Measurements from ENCODE around the gene MEST. TPM values are rescaled to one million over a fixed set of nuclear protein-coding genes. Genes with fewer than 3 reads are reported as not detected.
"Not testable (repeated sequence)": the region's sequence is repeated elsewhere in the genome, so short reads cannot be mapped to it uniquely, and the experiment has no call there.

The MEST gene
- total RNA-seq, 1 donor from 2014 or later, result 8.1 TPM

GRCh38 chr7:130524628-130525027, 32.7 kb downstream of the MEST start:
- intact Hi-C loops (cut with micrococcal nuclease), result no loop called here
- H3K4me3 Mint-ChIP-seq, result no peak overlapping the region
- ChIA-PET CTCF (no interaction called here), POLR2A (no interaction called here)
- H3K27ac Mint-ChIP-seq, result no peak overlapping the region
- peaks cover 3% of the 10 kb centered on the region for H3K36me3 Mint-ChIP-seq (ENCODE audit: low read depth)
- no peaks in the 10 kb centered on the region for H3K27me3 Mint-ChIP-seq
- H3K9me3 Mint-ChIP-seq, result no peaks in the 10 kb centered on the region
- DNase-seq (no peak), ATAC-seq (ENCODE audit: low read depth) (no peak)
- no peaks in the 10 kb centered on the region for H3K4me1 Mint-ChIP-seq
- TF ChIP-seq CTCF (IDR thresholded peaks at IDR 0.05), result no peak

- H3K27me3 Mint-ChIP-seq; H3K36me3 Mint-ChIP-seq (ENCODE audit: low read depth); ATAC-seq (ENCODE audit: low read depth); H3K4me3 Mint-ChIP-seq; H3K27ac Mint-ChIP-seq; DNase-seq; intact Hi-C loops (cut with micrococcal nuclease); CTCF ChIA-PET; H3K9me3 Mint-ChIP-seq; POLR2A ChIA-PET; H3K4me1 Mint-ChIP-seq: not testable (repeated sequence)
These were observed 36.0 kb downstream of the MEST start for GRCh38 chr7:130527752-130528355.

- ChIA-PET CTCF (no interaction called here), POLR2A (no interaction called here)
- no peaks in the 10 kb centered on the region for H3K9me3 Mint-ChIP-seq
- peaks cover 3% of the 10 kb centered on the region for H3K36me3 Mint-ChIP-seq (ENCODE audit: low read depth)
- no peak for ATAC-seq (ENCODE audit: low read depth)
- intact Hi-C loops (cut with micrococcal nuclease), result no loop called here
- H3K27ac Mint-ChIP-seq, result no peak overlapping the region
- no peak for DNase-seq
- no peaks in the 10 kb centered on the region for H3K27me3 Mint-ChIP-seq
- no peaks in the 10 kb centered on the region for H3K4me1 Mint-ChIP-seq
- H3K4me3 Mint-ChIP-seq, result no peak overlapping the region
- no peak for TF ChIP-seq CTCF (IDR thresholded peaks at IDR 0.05)
These were observed 37.5 kb downstream of the MEST start for GRCh38 chr7:130529417-130529816.

- H3K4me1 Mint-ChIP-seq; H3K27me3 Mint-ChIP-seq; POLR2A ChIA-PET; H3K4me3 Mint-ChIP-seq; DNase-seq; H3K27ac Mint-ChIP-seq; H3K9me3 Mint-ChIP-seq; H3K36me3 Mint-ChIP-seq (ENCODE audit: low read depth); ATAC-seq (ENCODE audit: low read depth); CTCF ChIA-PET; intact Hi-C loops (cut with micrococcal nuclease): not testable (repeated sequence)
These were observed 46.0 kb downstream of the MEST start for GRCh38 chr7:130537894-130538293.

- intact Hi-C loops (cut with micrococcal nuclease); ATAC-seq (ENCODE audit: low read depth); H3K4me3 Mint-ChIP-seq; POLR2A ChIA-PET; H3K27me3 Mint-ChIP-seq; H3K4me1 Mint-ChIP-seq; H3K9me3 Mint-ChIP-seq; H3K27ac Mint-ChIP-seq; CTCF ChIA-PET; DNase-seq: not testable (repeated sequence)
- H3K36me3 Mint-ChIP-seq (ENCODE audit: low read depth), result peaks cover 13% of the 10 kb centered on the region
These were observed 49.4 kb downstream of the MEST start for GRCh38 chr7:130541287-130541686.

GRCh38 chr7:130542297-130542696, 50.4 kb downstream of the MEST start:
- peaks cover 15% of the 10 kb centered on the region for H3K36me3 Mint-ChIP-seq (ENCODE audit: low read depth)
- H3K9me3 Mint-ChIP-seq; CTCF ChIA-PET; H3K27ac Mint-ChIP-seq; intact Hi-C loops (cut with micrococcal nuclease); H3K4me3 Mint-ChIP-seq; POLR2A ChIA-PET; H3K27me3 Mint-ChIP-seq; H3K4me1 Mint-ChIP-seq; DNase-seq; ATAC-seq (ENCODE audit: low read depth): not testable (repeated sequence)

- ChIA-PET POLR2A (no interaction called here), CTCF (no interaction called here)
- no peak overlapping the region for H3K27ac Mint-ChIP-seq
- DNase-seq (no peak), ATAC-seq (ENCODE audit: low read depth) (no peak)
- TF ChIP-seq CTCF (IDR thresholded peaks at IDR 0.05), result no peak
- intact Hi-C loops (cut with micrococcal nuclease), result no loop called here
- no peaks in the 10 kb centered on the region for H3K27me3 Mint-ChIP-seq
- peaks cover 22% of the 10 kb centered on the region for H3K36me3 Mint-ChIP-seq (ENCODE audit: low read depth)
- H3K9me3 Mint-ChIP-seq, result no peaks in the 10 kb centered on the region
- H3K4me1 Mint-ChIP-seq, result no peaks in the 10 kb centered on the region
- H3K4me3 Mint-ChIP-seq, result no peak overlapping the region
These were observed 51.7 kb downstream of the MEST start for GRCh38 chr7:130543487-130544010.
